Endometrial microvascular endothelial cells (primary cell): ENCODE data around the gene ALB. TPM values are rescaled to one million over a fixed set of nuclear protein-coding genes. Genes with fewer than 3 reads are reported as not detected.

Experiments used
- in situ Hi-C: cut with HindIII; loops from 2 replicates; pipeline ENCODE4 v1.10.0; 2017; ENCODE audit warnings: low sequenced_read_pairs, low pct_unique_long_range_greater_than_20kb; ENCODE audit errors: inconsistent ontology term
- total RNA-seq: library from RNA; depleted of rRNA; stranded (reverse); fragments of >200 nt; gene quantifications from one replicate; pipeline ENCODE4 v1.2.3, GENCODE V29; 2015; ENCODE audit errors: inconsistent ontology term

Gene ALB
- total RNA-seq, 1 donor from 2014 or later: not detected

DNA sequence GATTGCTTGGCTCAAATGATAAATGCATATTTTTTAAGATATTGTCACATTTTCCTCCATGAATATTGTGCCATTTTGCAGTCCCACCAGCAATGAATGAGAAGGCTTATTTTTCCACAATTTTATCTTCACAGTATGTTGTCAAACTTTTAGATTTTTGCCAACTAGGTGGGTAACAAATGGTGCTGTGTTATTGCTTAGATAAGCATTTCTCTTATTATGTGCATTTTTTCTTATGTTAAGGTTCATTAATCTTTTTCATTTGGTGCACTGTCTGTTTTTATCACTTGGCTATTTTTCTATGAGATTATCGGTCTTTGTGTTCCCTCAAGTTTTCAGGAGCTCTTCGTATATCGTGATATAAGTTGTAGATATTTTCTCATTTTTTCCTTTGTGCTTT is 64.1 kb downstream of the ALB start:
- in situ Hi-C loops: no loop called here

DNA sequence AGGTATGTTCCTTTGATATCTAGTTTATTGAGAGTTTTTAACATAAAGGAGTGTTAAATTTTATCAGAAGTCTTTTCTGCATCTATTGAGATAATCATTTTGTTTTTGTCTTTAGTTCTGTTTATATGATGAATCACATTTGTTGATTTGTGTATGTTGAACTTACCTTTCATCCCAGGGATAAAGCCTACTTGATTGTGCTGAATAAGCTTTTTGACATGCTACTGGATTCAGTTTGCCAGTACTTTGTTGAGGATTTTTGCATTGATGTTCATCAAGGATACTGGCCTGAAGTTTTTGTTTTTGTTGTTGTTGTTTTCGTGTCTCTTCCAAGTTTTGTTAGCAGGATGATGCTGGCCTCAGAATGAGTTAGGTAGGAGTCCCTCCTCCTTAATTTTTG is 66.6 kb downstream of the ALB start:
- in situ Hi-C loops: no loop called here

Other genes starting within 250 kb of the ALB start
- gene ANKRD17, start 145.5 kb upstream of the ALB start, total RNA-seq: 42.9 TPM
- not detected for gene AFP, start 31.9 kb downstream of the ALB start, total RNA-seq
- not detected for gene AFM, start 77.5 kb downstream of the ALB start, total RNA-seq
- gene RASSF6, start 216.1 kb downstream of the ALB start, total RNA-seq: not detected